ENCODE data around the gene IFNL3.
"Not testable (repeated sequence)": the region's sequence is repeated elsewhere in the genome, so short reads cannot be mapped to it uniquely, and the experiment has no call there.

Gene IFNL3

GRCh38 chr19:39252458-39252857 lies 7.7 kb upstream of the IFNL3 start:
- DNase-seq = no peak

DNA sequence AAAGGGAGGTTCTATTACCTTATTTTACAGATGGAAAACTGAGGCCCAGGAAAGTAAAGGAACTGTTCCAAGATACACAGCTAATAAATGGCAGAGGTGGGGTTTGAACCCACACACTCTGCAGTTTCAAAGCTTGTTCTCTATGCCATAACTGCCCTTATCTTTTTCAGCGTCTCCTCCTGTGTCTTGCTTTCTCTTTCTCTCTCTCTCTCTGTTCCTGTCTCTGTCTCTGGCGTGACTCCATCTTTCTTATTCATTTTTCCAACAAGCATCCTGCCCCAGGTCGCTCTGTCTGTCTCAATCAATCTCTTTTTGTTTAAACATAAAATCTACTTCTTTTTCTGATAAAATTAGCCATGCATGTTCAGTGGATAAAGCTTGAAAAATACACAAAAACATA lies 7.0 kb upstream of the IFNL3 start:
- no peak for DNase-seq

DNA sequence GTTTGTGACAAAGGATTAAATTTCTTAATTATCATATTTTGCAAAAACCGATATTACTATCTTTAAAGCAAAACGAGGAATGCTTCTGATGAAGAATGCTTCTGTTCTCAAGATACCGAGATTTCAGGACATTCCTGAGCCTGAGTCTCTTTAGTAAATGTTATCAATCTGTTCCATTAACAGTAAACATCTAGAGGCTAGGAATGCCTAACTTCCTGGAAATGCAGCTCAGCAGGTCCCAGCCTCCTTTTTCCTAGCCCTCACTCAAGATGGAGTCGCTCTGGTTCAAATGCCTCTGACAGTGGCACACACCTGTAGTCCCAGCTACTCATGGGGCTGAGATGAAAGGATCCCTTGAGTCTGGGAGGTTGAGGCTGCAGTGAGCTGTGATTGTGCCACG lies 6.3 kb upstream of the IFNL3 start:
- DNase-seq = no peak

GRCh38 chr19:39248806-39249205 lies 4.0 kb upstream of the IFNL3 start, which contains the start of gene IFNL4:
TSS of gene IFNL4 (minus strand) at chr19:39248856.
- no peak for DNase-seq

DNA sequence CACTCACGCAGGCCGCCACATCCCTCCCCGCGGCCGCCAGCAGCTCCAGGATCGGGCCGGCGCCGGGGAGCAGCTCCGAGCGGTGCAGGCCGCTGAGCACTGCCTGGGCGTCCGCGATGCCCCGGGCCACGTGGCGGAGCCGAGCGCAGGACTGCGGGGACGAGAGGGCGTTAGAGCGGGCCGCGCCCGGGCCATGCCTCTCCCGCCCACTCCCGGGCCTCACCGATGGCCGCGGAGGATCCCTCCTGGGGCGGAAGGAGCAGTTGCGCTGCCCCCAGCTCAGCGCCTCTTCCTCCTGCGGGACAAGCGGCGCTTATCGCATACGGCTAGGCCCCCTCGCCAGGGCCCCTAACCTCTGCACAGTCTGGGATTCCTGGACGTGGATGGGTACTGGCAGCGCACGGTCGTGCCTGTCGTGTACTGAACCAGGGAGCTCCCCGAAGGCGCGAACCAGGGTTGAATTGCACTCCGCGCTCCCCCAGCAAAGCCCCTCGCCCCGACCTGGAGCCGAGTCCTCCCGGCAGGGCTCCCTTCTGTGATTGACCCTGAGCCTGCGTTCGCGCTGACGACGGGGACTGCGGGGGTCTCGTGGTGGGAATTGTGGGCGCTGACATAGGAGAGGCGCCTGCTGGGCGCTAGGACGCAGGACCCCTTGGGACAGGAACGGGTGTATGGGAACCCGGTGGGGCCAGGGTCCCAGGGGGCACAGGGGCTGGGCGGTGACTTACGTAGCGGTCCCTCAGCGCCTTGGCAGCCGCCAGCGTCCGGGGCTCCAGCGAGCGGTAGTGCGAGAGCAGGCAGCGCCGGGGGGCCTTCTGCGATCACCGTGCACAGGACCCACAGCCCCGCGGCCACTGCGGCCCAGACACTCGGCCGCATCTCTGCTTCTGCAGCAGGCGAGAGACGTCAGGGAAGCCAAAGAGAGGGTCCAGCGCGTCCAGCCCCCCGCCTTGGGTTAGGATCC lies 3.2 kb upstream of the IFNL3 start:
- peak; percentile 21 for DNase-seq

DNA sequence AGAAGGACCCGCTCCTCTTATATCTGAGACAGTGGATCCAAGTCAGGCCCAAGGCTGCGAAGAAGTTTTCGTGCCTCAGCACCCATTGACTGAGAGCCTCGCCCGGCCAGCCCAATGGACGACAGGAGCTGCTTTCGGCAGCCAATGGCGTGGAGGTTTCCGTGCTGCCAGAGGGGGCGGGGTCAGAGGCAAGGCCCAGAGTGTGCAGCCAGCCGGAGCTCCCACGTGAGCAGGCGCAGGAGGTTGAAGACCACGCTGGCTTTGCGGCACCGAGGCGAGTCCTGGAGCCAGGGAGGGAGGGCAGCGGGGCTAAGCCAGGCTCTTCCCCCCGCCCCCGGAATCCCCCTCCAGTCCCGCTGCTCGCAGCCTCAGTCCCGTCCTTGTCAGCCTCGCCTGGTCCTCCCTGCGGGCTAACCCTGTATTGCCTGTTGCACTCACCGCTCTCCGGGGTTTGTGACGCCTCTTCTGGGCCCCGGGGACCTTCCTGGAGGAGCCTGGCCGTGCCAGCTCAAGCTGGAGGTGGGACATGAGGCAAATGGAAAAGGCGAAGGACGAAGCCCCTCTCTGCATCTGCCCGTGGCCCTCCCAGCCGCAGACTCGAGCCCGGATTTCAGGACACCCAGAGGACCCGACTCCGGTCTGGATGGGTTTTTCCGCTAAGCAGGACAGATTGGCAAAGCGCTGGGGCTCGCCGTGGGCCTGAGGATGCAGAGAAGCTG lies 2.3 kb upstream of the IFNL3 start:
- peak; percentile 54 for DNase-seq

DNA sequence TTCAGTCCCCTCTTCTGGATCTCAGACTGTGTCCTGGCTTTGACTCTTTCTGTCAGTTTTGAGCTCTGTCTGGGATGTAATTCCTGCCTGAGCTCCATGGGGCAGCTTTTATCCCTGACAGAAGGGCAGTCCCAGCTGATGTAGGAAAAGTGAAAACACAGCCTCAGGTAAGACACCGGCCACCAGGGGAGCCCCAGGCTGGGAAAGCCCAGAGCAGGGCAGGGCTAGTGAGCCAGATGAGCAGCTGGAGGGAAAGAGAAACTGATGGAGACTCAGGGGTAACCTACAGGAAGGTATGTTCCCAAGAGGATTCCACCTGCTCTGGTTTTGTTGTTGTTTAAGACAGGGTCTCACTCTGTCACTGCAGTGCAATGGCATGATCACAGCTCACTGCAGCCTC lies 360 bp upstream of the IFNL3 start:
- not testable (repeated sequence) for DNase-seq

DNA sequence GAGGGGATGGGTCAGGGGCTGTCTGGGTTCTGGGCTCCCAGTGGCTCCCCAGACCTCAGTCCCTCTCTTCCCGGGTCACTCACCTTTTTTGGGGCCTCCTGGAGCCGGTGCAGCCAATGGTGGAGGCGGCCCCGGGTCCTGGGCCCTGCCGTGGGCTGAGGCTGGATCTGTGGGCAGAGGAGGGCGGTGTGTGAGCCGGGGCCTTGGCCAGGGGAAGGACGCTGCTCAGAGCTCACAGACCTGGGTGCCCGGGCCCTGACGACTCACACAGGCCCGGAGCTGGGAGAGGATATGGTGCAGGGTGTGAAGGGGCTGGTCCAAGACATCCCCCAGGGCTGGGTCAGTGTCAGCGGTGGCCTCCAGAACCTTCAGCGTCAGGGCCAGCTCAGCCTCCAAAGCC lies 1.1 kb downstream of the IFNL3 start:
- not testable (repeated sequence) for DNase-seq

DNA sequence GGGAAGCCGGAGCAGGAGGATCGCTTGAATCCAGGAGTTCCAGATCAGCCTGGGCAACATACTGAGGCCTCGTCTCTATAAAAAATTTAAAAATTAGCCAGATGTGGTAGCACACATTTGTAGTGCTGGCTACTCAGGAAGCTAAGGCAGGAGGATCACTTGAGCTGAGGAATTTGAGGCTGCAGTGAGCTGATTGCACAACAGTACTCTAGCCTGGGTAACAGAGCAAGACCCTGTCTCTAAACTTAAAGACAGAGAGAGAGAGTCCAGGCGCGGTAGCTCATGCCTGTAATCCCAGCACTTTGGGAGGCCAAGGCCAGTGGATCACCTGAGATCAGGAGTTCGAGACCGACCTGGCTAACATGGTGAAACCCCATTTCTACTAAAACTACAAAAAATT lies 4.4 kb downstream of the IFNL3 start:
- DNase-seq = no peak

DNA sequence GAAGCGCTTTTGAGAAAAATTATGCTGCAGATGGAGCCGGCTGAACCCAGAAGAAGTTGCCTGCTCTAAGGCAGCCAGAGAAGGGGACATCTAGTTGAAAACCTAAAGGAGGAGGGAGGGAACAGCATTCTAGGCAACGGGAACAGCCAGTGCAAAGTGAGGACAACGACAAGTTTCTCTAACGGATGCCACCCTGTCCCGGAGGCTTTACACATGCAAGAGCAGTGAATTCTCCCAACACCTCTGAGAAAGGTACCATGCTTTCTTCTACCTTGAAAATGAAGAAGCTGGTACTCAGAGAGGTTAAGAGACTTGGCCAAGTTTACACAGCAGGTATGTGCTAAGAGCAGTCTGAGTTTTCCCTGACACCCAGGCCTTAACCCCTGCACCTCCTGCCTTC lies 5.9 kb downstream of the IFNL3 start:
- DNase-seq = no peak

- no peak for DNase-seq
These were observed 6.6 kb downstream of the IFNL3 start for GRCh38 chr19:39238209-39238608.

GRCh38 chr19:39237200-39238184 lies 7.3 kb downstream of the IFNL3 start:
- peak; percentile 62 for DNase-seq

- DNase-seq = no peak
These were observed 8.3 kb downstream of the IFNL3 start for GRCh38 chr19:39236527-39236926.

DNA sequence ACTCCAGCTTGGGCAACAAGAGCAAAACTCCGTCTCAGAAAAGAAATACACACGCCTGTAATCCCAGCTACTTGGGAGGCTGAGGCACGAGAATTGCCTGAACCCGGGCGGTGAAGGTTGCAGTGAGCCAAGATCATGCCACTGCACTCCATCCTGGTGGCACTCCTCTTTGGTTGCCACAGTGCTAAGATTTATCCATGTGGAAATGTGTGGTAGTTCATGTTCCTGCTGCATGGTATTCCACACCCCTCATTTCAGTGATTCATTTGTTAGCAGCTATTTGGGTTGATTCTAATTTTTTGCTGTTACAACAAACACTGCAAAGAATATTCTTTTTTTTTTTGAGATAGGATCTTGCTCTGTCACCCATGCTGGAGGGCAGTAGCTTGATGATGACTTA lies 12.1 kb downstream of the IFNL3 start:
- no peak for DNase-seq

GRCh38 chr19:39230096-39230764 lies 14.6 kb downstream of the IFNL3 start:
- DNase-seq = no peak

DNA sequence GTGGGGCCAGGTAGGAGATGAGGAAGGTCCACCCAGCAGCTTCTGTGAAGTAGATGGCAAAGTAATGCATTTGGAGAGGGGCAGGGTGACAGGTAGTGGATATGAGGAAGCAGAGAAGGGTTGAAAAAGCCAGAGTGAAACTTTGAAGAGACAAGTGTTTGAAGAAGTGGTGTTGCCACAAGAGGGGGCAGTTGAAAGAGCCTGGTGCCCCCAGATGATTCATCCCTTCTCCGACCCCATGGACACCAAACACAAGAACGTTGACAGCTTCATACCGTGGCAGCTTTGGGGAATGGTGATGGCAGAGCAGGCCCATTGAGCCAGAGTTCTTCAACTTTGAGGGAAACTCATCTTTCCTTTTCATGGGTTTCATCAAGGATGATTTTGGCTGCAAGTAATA lies 19.9 kb downstream of the IFNL3 start:
- no peak for DNase-seq

GRCh38 chr19:39223703-39224279 lies 21.0 kb downstream of the IFNL3 start:
- DNase-seq = no peak

- not testable (repeated sequence) for DNase-seq
These were observed 25.7 kb downstream of the IFNL3 start for GRCh38 chr19:39219108-39219507.

GRCh38 chr19:39218230-39219007 lies 26.4 kb downstream of the IFNL3 start:
- no peak for DNase-seq

DNA sequence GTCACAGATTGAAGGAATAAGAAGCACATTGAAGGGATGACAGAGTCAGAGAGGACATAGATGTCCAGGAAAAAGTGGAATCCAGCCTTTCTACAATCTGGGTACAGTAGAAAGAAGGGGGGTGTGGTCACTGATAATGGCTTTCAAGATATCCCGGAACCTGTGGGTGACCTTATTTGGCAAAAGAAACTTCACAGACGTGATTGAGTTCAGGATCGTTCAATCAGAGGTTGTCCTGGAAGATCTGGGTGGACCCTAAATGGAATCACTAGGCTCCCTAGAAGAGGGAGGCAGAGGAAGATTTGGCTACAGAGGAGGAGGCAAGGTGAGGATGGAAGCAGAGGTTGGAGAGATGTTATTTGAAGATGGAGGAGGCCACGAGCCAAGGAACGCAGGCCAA lies 27.7 kb downstream of the IFNL3 start:
- no peak for DNase-seq

GRCh38 chr19:39215323-39215722 lies 29.5 kb downstream of the IFNL3 start:
- not testable (repeated sequence) for DNase-seq

Data from NCI-H146 (cell line).